Measurements from ENCODE around the gene PITPNB.
A peak's percentile ranks its signal among the peaks of the same experiment; 100 is the strongest.

The PITPNB gene

DNA sequence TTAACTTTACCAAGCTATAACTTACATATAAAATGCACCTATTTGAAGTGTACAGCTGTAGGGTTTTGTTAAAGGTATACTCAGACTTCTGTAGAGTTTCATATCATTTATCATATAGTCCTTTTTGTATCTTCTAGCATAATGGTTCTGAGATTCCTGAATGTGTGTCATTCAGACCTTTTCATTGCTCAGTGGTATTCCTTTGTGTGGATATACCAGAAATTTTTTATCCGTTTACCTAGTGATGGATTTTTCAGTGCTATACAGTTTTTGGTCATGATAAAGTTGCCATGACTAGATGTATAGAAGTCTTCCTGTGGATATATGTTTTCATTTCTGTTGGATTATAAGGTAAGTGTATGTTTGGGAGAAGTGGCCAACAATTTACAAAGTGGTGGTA, 6.3 kb upstream of the PITPNB start:
- intact Hi-C loops (cut with DNase I): no loop called here
- no peak for DNase-seq

- intact Hi-C loops (cut with DNase I): loop anchor here (2.0 kb wide), 1 partner anchor 39 kb away; no protein-coding TSS in a partner anchor
- peak in 1 of 10 donors; percentile 3 for DNase-seq
Measured at GRCh38 chr22:27919942-27920755, 1.1 kb upstream of the PITPNB start.

- peak; percentile 15 to 91 (median 26) for DNase-seq
- intact Hi-C loops (cut with DNase I): loop anchor here (2.0 kb wide), 1 partner anchor 38 kb away; no protein-coding TSS in a partner anchor
Measured at GRCh38 chr22:27918341-27919221, 475 bp downstream of the PITPNB start.

GRCh38 chr22:27915986-27916385, 3.1 kb downstream of the PITPNB start:
- intact Hi-C loops (cut with DNase I): no loop called here
- no peak for DNase-seq

DNA sequence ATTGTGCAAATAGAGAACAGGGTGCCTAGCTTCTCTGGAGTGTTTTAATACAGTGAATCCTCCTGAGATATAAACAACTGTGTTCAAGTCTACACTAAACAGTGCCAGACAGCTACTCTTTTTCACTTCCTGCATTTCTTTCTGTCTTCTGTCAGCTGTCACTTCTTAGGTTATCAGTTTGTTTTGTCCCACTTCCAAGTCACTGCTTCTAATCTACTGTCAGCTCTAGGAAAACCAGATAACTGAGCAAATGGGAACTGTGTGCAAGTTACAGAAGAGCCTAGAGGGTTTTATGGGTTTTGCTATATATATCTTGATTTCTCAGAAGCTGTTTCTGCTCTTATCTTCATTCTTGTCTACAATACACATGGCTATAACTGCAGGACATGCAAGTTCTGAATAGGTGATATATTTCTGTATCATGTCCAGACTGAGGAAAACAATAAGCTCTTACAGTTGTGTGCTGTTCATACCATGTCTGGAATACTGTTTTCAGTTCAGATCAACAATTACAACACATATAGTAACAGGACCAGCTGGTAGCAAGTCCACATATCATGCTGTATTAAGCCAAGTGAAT, 5.8 kb downstream of the PITPNB start:
- intact Hi-C loops (cut with DNase I): no loop called here
- DNase-seq: no peak

GRCh38 chr22:27912101-27912500, 7.0 kb downstream of the PITPNB start:
- intact Hi-C loops (cut with DNase I): no loop called here
- no peak for DNase-seq

DNA sequence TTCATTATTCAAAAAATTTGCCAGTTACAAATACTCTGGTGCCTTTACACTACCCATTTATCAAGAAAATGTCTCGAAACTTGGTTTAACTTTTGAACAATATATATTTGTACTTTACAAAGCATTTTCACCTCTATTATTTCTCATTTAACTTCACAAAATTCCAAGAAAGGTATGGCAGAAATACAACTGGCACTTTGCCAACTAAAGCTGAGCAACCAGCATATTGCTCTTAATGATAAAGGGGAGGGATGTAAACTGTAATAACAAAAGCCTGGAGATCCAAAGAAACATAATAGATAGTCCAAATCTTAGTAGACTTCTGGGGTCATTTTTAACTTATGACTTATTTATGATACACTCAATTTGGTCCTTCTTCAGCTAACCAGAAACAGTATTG, 7.7 kb downstream of the PITPNB start:
- intact Hi-C loops (cut with DNase I): no loop called here
- DNase-seq: no peak

DNA sequence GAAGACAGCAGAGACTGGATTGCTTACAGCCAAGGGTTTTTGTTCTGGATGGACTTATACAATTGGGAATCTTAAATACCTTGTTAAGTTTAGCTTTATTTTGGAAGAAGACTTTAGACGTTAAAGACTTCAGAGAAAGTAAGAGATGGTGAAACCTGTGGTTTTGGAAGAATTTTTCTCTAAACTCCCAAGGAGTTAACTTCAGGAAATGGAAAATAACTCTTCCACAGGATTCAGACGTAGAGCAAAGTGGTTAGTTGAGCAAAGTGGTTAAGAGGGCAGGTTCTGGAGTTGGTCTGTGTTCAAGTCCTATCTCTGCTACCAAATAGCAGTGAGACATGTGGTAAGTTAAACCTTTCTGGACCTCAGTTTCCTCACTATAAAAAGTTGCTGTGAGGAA, 12.8 kb downstream of the PITPNB start:
- intact Hi-C loops (cut with DNase I): no loop called here
- no peak for DNase-seq

GRCh38 chr22:27905653-27906052, 13.4 kb downstream of the PITPNB start:
- intact Hi-C loops (cut with DNase I): no loop called here
- no peak for DNase-seq

DNA sequence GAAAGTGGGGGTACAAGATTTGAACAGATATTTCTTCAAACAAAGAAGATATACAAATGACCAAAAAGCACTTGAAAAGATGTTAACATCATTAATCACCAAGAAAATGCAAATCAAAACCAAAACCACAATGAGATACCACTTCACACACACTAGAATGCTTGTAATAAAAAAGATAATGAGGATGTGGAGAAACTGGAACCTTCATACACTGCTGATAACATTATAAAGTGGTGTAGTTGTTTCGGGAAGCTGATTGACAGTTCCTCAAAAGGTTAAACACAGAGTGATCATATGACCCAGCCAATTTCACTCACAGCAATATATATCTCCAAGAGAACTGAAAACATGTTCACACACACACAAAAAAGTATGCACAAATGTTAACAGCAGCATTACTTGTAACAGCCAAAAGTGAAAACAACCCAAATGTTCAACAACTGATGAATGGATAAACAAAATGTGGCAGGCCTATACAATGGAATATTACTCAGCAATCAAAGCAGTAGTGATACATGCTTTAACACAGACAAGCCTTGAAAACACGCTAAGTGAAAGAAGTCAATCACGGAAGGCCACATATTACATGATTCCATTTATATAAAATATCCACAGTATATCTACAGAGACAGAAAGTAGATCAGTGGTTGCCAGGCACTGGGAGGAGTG, 15.1 kb downstream of the PITPNB start:
- intact Hi-C loops (cut with DNase I): no loop called here
- no peak for DNase-seq

GRCh38 chr22:27900153-27900552, 18.9 kb downstream of the PITPNB start:
- no peak for DNase-seq
- intact Hi-C loops (cut with DNase I): no loop called here

GRCh38 chr22:27896245-27896644, 22.8 kb downstream of the PITPNB start:
- no peak for DNase-seq
- intact Hi-C loops (cut with DNase I): no loop called here

- intact Hi-C loops (cut with DNase I): no loop called here
Measured at GRCh38 chr22:27895600-27895999, 23.5 kb downstream of the PITPNB start.

DNA sequence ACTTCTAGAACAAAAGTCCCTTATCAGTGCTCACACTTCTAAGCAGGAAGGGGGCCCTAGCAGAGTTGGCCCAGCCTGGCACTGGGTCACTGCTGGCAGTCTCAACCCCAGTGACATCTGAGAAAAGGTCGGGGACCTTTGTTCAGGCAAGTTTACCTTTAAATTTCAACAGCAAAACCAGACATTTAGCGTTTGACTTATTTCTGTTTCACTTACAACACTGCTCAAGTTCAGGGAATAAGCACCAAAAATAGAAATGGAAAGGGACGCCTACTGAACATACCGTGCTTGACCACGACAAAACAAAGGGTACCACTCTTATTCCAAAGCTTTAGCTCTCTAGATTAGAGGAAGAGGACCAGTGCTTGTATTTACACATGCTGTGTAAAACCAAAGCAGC, 26.2 kb downstream of the PITPNB start:
- intact Hi-C loops (cut with DNase I): no loop called here
- DNase-seq: no peak

More at GRCh38 chr22:27895600-27895999, 23.5 kb downstream of the PITPNB start:
- DNase-seq: no peak

- DNase-seq: no peak
- intact Hi-C loops (cut with DNase I): no loop called here
Measured at GRCh38 chr22:27892064-27892463, 27.0 kb downstream of the PITPNB start.

GRCh38 chr22:27888310-27888709, 30.7 kb downstream of the PITPNB start:
- intact Hi-C loops (cut with DNase I): loop anchor here (5.0 kb wide), 1 partner anchor 1131 kb away; no protein-coding TSS in a partner anchor
- no peak for DNase-seq

DNA sequence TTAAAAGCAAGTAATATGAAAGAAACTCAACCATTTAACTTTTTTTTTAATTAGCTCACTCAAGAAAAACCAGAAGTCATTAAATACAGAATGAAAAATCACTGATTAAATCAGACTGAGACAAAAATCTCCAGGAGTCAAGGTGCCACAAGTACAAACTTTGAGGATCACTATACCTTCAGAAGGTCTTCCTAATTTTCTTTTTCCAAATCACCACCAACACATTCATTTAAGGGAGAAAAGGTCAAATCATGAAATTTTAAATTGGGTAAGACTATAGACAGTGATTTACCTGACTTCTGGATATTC, 32.3 kb downstream of the PITPNB start:
- no peak for DNase-seq
- intact Hi-C loops (cut with DNase I): loop anchor here (5.0 kb wide), 1 partner anchor 1129 kb away; no protein-coding TSS in a partner anchor

- peak in 5 of 10 donors; percentile 15 to 61 (median 51) for DNase-seq
- intact Hi-C loops (cut with DNase I): loop anchor here (5.0 kb wide), 1 partner anchor 1129 kb away; no protein-coding TSS in a partner anchor
Measured at GRCh38 chr22:27885977-27886842, 32.8 kb downstream of the PITPNB start.

DNA sequence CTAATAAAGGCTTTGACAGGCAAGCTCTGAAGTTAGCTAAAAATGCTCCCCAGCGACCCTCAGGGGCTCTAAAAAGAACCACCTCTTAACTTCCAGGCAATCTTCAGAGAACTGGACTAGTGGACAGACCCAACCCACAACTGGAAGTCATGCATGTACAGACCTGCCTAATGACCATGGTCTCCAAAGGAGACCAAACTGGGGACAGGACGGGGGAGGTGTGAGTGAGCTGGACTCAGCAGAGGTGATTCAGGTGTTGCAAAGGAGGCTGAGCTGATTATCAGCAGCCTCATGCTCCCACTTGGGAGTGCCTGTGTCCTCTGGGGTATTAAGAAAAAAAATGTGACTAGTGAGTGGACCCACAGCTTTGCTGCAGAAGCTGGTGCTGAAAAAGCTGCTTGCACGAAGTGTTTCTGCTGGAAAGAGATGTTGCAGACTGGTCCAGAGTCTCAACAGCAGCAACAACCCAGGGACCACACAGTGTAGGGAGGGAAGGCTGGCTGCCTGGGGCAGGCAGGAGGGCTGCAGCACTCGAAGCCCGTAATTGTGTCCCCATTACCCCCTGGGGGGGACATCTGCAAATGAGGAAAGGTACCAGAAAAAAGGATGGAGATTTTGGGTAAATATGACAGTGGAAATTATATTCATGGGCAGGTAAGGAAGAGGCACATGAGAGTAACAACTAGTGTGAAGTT, 35.3 kb downstream of the PITPNB start:
- intact Hi-C loops (cut with DNase I): no loop called here
- DNase-seq: no peak
